ENCODE results near the gene PPM1F.

The PPM1F gene

DNA sequence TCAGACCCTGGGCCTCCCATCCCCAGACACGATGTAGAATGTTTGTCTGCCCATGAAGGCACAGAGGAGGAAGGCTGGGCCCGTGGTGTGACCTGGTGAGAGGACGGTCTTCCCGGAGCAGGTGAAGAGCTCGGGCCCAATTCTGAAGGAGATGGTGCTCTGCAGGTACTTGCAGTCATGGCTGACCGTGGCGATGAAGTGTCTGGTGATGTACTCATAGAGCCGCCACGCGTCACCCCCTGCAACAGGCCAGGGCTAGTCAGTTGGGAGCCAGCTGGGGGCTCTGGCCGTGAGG is 10.0 kb upstream of the PPM1F start:
- TF ChIP-seq, protein P1, sequence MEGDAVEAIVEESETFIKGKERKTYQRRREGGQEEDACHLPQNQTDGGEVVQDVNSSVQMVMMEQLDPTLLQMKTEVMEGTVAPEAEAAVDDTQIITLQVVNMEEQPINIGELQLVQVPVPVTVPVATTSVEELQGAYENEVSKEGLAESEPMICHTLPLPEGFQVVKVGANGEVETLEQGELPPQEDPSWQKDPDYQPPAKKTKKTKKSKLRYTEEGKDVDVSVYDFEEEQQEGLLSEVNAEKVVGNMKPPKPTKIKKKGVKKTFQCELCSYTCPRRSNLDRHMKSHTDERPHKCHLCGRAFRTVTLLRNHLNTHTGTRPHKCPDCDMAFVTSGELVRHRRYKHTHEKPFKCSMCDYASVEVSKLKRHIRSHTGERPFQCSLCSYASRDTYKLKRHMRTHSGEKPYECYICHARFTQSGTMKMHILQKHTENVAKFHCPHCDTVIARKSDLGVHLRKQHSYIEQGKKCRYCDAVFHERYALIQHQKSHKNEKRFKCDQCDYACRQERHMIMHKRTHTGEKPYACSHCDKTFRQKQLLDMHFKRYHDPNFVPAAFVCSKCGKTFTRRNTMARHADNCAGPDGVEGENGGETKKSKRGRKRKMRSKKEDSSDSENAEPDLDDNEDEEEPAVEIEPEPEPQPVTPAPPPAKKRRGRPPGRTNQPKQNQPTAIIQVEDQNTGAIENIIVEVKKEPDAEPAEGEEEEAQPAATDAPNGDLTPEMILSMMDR (IDR thresholded peaks at IDR 0.05; ENCODE audit: extremely low read depth, insufficient read depth, missing control alignments), result no peak
- no peak for DNase-seq (ENCODE audit: low spot score)
- in situ Hi-C loops (cut with MboI; ENCODE audit: low pct_unique_long_range_greater_than_20kb, low sequenced_read_pairs, unreplicated experiment), result no loop called here

DNA sequence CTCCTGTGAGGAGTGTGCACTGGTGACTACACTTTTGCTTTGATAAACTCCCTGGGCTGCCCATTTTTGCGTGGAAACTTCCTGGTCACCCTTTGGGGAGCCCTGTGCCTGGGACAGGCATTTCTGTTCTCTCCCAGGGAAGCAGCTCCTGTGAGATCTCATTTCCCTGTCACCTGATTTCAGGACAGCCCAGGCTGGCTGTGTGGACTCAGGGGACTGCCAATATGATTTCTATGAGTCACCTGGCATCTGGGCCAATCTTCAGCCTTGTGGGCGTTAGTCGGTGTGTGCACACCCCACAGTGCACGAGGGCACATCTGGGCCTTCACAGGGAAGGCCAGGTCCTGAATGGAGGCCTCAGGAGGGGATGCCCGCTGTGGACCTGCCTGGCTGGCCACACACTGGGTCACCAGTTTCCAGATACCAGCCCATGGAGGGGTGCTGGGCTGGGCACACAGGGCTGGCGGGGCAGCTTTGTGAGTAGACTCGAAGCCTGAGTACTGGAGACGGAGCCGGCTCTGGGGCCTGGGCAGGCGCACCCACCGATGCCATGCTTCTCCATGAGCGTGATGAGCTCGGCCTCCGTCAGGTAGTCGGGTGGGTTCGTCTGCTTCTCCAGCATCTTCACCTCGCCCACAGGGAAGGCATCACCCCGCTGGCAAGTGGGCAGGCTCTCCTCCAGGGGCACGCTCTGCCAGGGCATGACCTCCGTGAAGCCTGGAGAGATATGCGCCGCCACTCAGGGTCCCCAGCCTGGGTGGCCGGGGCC is 9.4 kb upstream of the PPM1F start:
- in situ Hi-C loops (cut with MboI; ENCODE audit: low pct_unique_long_range_greater_than_20kb, low sequenced_read_pairs, unreplicated experiment), result no loop called here
- TF ChIP-seq, protein P1 (IDR thresholded peaks at IDR 0.05; ENCODE audit: extremely low read depth, insufficient read depth, missing control alignments), result no peak
- no peak for DNase-seq (ENCODE audit: low spot score)

DNA sequence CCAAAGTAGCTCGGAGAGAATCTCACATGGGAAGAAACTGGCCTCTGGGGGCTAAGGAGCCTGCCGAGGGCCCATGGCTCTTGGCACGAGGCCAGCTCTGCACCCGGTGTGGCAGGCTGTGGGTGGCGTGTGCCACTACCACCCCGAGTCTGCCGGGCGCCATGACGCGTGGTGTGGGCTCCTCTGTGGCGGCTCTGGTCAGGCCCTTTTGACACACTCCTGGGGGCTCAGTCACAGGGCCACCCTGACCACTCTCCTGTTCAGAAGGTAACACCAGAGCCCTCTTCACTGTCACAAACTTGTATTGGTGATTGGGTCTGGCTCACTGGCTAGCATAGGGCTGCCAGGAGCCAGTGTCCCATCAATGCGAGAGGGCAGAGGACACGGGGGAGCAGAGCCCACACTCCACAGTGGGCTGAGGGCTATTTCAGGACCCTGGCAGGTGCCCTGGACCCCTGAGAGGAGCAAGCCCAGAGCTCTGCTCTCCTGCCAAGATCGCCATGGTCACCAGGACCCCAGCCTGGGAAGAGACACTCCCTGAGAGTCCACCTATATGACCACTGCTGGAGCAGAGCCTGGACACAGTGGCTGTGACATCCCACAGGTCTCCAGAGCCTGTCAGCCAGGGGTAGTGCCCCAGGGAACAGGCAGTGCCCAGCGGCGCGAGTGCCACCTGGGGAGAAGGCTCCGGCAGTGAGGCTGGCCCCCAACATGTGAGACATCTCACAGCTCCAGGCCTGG is 8.6 kb upstream of the PPM1F start:
- in situ Hi-C loops (cut with MboI; ENCODE audit: low pct_unique_long_range_greater_than_20kb, low sequenced_read_pairs, unreplicated experiment), result no loop called here

DNA sequence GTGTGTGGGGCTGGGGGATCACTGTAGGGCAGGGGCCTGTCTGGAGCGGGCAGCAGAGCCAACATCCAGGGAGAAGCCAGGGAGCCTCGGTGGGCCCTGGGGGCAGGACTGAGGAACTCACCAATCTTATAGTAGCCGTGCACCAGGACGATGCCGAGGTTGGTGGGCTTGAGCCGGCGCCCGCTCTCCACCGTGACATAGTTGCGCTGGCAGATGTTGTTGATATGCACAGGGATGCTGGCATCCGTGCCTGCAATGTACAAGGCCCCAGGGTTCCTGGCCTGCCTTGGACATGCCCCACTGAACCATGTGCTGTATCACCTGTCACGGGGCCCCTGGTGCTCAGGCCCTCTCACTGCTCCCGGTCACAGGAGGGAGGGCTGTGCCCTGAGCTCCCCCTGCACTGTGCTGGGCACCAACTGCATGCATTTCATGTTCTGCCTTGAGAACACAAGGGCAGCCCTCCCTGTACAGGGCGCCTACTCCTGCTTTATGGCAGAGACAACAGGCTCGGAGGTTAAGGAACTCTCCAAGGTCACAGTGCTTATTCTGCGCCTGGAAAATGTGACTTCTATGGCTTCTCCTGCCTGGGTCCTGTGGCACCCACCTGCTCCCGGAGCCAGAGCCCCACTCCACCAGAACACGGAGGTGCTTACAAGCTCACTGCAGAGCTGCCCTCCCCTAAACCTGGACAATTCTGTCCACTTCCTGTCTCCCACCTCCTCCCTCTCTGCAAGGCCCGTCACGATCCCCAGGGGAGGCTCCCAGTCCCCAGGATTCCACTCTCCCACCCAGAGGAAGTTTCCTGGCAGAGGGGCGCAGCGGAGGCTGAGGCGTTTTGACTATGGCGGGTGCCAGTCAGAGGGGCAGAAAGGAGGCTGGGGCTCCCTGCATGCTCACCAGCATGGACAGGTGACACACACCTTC is 7.8 kb upstream of the PPM1F start:
- DNase-seq (ENCODE audit: low spot score), result no peak
- in situ Hi-C loops (cut with MboI; ENCODE audit: low pct_unique_long_range_greater_than_20kb, low sequenced_read_pairs, unreplicated experiment), result no loop called here

More for the DNA sequence above, 8.6 kb upstream of the PPM1F start:
- no peak for DNase-seq (ENCODE audit: low spot score)
- TF ChIP-seq, protein P1 (IDR thresholded peaks at IDR 0.05; ENCODE audit: extremely low read depth, insufficient read depth, missing control alignments), result no peak

DNA sequence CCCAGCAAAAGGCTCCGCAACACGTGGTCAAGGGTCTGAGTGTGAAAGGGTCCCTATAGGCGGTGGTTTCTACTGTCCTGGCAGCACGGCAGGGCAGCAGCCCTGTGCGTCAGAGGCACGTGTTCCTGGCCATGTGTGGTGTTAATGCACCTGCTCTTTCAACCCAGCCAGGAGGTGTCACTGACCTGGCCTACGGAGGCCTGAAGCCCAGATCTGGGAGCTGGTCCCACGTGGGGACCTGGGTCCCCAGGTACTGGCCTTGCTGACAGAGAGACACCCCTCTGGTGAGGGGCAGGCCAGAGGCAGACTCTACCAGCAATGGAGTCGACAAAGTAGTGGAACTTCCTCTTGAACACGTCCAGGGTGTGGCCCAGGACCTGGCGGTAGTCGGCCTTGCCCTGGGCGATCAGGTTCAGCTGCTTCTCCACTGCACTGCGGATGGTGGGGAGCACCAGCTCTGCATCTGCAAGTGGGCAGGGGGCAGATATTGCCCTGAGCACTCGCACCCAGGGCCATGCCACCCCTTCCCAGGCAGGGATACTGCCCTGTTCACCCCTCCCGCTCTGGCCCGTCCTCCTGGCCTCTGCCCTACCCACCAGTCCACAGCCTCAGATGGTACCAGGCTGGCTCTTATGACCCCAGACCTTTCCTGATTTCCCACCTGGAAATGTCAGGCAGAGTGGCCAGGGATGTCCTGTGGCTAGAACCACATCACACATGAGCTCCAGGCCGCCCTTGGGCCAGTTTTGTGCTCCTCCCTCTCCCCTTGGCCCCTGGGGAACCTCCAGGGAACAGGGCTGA is 6.8 kb upstream of the PPM1F start:
- in situ Hi-C loops (cut with MboI; ENCODE audit: low pct_unique_long_range_greater_than_20kb, low sequenced_read_pairs, unreplicated experiment), result no loop called here
- TF ChIP-seq, protein P1 (IDR thresholded peaks at IDR 0.05; ENCODE audit: extremely low read depth, insufficient read depth, missing control alignments), result no peak
- no peak for DNase-seq (ENCODE audit: low spot score)

More for the DNA sequence above, 7.8 kb upstream of the PPM1F start:
- TF ChIP-seq, protein P1 (IDR thresholded peaks at IDR 0.05; ENCODE audit: extremely low read depth, insufficient read depth, missing control alignments), result no peak
